EL (cell line): ENCODE data around the gene NFIA.

ENCODE experiments used
- DNase-seq: peaks from one replicate; pipeline ENCODE4 v3.0.0-alpha.2; 2016

Gene NFIA

GRCh38 chr1:61315011-61315410, 232.7 kb downstream of the NFIA start:
- no peak for DNase-seq

GRCh38 chr1:61316493-61316892, 234.1 kb downstream of the NFIA start:
- DNase-seq, result no peak

DNA sequence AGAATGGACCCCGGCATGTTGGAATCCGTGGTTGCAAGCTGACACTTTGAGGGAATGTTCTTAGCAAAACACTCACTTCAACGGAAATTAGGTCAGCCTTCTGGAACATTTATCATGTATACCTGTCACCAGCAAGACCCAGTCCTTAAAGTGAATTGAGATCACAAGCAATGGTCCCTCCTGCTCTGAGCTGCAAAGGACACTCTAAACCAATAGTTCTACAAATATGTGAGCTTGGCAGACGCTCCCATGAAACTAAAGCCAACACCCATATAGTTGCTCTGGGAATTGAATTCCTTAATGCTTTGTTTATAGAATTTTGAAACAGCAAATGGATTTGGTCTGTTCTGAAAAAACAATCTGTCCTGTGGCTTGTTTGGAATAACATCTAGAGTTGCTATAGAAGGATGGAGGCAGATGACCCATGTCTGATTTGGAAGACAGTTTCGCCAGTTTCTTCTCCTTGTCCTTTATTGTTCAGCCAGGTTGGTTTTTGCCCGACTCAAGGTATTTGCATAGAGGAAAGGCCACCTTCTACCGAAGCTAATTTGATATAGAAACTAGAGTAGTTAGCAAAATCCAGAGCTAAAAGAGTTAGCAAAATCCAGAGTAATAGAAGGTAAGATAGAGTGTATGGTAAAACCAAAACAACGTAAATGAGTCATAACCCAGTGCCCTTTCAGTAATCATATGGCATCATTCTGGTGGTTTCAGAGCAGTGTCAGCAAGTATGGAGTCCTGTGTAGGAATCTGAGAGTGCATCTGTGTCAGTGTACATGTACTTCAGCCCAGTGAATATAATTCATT, 236.2 kb downstream of the NFIA start:
- DNase-seq, result peak; percentile 48

- no peak for DNase-seq
Measured at GRCh38 chr1:61320575-61320974, 238.2 kb downstream of the NFIA start.

- no peak for DNase-seq
Measured at GRCh38 chr1:61322008-61322744, 239.8 kb downstream of the NFIA start.

GRCh38 chr1:61322769-61323168, 240.4 kb downstream of the NFIA start:
- DNase-seq, result no peak

- no peak for DNase-seq
Measured at GRCh38 chr1:61323681-61324328, 241.4 kb downstream of the NFIA start.

GRCh38 chr1:61326713-61327112, 244.4 kb downstream of the NFIA start:
- DNase-seq, result no peak

- no peak for DNase-seq
Measured at GRCh38 chr1:61327436-61327835, 245.1 kb downstream of the NFIA start.

DNA sequence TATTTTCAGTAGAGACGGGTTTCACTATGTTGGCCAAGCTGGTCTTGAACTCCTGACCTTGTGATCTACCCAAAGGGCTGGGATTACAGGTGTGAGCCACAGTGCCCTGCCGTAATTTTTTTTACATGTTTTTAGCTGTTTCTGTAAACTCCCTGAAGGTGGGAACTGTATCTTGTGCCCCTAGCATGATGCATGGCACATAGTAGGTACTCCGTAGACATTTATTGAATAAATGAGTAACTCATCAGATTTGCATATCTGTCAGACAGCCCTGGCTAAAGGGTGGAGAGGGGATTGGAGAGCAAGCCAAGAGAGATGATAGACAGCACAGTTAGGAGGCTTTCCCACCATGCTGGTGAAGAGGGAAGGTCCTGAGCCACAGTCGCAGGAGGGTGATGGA, 247.2 kb downstream of the NFIA start:
- no peak for DNase-seq

DNA sequence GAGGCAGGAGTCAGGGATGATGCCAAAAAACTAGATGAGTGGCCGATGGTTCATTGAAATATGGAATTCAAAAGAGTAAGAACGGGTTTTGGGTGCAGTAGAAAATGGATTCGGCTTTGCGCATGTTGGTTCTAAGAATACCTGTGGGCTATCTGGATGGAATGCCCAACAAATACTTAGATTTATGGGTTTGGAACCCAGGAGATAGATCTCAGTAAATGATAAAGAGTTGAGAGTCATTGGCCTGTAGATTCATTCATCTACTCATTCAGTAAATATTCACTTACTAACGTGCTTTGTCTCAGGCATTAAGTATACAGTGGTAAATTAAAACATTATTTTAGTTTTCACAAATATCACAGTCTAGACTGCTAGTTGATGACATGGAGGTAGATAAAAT, 247.7 kb downstream of the NFIA start:
- DNase-seq, result no peak

GRCh38 chr1:61330571-61330970, 248.2 kb downstream of the NFIA start:
- DNase-seq, result no peak

GRCh38 chr1:61332196-61332753, 249.9 kb downstream of the NFIA start:
- DNase-seq, result no peak

DNA sequence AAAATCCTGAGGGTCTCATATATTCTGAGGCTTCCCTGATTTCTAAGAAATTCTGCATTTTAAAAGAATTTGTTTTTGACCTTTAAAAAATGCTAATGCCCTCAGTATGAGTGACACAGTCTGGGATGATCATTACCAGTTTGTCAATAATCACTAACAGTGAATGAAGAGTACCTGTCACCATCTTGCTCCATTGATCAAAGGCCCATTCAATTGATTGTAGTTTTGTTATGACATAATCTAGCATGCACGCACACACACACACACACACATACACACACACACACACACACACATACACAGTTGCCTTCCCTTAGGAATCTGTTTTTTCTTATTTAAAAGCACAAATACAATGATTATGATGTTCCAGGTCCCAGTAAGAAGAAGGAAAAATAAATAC, 250.4 kb downstream of the NFIA start:
- no peak for DNase-seq

- DNase-seq, result no peak
Measured at GRCh38 chr1:61334718-61335589, 252.6 kb downstream of the NFIA start.

- DNase-seq, result no peak
Measured at GRCh38 chr1:61337037-61337436, 254.7 kb downstream of the NFIA start.

- DNase-seq, result no peak
Measured at GRCh38 chr1:61337441-61337951, 255.1 kb downstream of the NFIA start.

DNA sequence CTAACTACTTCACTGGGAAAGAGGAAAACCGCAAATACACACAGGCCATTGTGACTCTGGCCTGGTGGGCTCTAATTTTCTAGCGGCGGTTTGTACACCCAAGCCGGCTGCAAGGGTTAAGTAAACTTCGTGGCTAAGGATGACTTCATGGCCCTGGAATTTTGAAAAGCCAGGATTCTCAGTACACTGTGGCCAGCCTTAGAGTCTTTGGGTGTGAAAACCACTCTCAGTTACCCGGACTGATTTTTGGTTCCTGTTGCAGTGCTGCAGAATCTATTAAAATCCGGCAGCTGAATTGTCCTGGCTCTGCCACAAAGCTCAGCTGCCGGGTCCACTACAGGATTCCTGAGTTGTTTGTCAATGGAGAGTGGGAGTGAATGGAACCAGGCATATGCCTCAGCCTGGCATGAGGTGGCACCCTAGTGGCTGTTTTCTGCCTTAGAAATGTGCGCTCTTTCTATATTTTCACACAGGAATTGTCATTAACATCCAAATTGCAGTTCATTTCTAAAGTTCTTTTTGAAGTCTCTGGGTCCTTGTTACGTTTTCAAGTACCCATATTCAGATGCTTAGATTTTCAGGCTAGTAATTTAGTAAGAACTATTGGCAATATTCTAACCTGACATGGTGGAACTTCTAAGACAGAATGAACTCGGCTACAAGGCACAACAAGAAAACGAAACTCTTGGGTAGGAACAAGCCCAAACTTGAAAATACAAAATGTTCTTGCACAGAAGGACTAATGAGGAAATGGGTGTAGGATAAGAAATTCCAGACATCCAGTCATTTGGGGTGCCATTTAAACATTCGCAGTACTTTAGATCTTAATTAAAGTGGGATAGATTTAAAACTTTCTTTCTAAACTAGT, 255.9 kb downstream of the NFIA start:
- DNase-seq, result peak; percentile 90

DNA sequence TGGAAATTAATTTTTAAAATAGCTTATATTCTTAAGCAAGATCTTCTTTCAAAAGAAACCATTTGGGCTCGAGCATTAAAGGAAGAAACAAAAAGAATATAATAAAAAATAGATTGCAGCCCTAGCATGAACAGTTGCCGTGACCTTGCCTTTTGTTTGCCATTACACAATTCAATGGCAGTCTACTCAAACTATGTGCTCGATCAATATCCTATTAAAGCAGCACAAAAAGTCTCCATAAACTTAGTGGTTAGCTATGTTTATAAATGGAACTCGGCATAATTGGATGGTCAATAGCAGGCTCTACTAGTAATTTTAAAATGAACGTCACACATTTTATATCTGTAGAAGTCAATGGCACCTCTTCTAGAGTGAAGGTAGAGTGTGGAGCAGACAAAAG, 256.5 kb downstream of the NFIA start:
- DNase-seq, result no peak

- no peak for DNase-seq
Measured at GRCh38 chr1:61341426-61341825, 259.1 kb downstream of the NFIA start.

GRCh38 chr1:61343734-61344420, 261.5 kb downstream of the NFIA start:
- DNase-seq, result no peak
